ENCODE measurements around the gene NDUFS8. TPM values are rescaled to one million over a fixed set of nuclear protein-coding genes. Genes with fewer than 3 reads are reported as not detected.

NDUFS8 gene
- total RNA-seq, 1 donor from 2014 or later, result 143 TPM

DNA sequence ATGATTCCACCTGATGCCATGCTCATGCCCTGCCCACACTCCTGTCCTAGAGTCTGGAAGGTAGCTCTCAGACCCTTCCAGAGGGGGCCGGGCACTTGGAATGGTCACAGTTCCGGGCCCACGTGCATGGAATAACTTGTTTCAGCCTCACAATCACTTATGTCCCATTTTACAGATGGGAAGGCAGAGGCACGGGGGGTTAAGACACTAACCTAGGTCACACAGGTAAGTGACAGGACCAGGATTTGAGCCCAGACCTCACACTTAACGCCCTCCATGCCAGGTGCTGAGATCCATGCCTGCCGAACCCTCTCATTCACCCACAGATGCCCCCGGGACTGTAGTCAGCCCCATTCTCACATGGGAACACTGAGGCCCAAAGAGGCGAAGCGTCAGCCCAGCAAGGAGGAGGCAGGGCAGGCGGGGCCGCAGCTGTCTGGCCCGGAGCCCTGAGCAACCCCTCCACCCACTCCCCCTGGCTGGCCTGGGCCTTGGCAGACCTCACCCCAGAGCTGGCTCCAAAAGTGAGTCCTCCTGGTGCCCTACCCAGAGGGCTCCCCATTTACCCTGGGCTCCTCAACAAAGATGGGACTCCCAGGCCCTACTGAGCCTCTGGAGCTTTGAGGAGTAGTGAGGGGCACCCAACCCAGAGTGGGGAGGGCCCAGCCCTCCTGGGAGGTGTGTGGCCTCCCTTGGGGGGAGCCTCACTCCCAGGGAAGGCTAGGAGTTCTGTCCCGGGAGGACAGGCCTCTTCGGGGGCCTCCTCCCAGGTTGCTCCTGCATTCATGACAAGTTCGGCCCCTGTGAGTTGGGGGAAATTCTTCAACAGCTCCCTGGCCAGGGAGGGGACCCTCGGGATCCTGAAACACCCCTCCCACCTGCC is 22.7 kb upstream of the NDUFS8 start:
- no peak overlapping the region for H3K27ac Mint-ChIP-seq (ENCODE audit: unreplicated experiment)
- H3K4me1 Mint-ChIP-seq (ENCODE audit: unreplicated experiment), result peaks cover 56% of the 10 kb centered on the region
- no peaks in the 10 kb centered on the region for H3K27me3 Mint-ChIP-seq (ENCODE audit: unreplicated experiment)
- H3K36me3 Mint-ChIP-seq (ENCODE audit: unreplicated experiment), result no peaks in the 10 kb centered on the region
- H3K9me3 Mint-ChIP-seq (ENCODE audit: unreplicated experiment), result no peaks in the 10 kb centered on the region
- no peak for DNase-seq (ENCODE audit: extremely low spot score, unreplicated experiment)
- TF ChIP-seq, protein P1, sequence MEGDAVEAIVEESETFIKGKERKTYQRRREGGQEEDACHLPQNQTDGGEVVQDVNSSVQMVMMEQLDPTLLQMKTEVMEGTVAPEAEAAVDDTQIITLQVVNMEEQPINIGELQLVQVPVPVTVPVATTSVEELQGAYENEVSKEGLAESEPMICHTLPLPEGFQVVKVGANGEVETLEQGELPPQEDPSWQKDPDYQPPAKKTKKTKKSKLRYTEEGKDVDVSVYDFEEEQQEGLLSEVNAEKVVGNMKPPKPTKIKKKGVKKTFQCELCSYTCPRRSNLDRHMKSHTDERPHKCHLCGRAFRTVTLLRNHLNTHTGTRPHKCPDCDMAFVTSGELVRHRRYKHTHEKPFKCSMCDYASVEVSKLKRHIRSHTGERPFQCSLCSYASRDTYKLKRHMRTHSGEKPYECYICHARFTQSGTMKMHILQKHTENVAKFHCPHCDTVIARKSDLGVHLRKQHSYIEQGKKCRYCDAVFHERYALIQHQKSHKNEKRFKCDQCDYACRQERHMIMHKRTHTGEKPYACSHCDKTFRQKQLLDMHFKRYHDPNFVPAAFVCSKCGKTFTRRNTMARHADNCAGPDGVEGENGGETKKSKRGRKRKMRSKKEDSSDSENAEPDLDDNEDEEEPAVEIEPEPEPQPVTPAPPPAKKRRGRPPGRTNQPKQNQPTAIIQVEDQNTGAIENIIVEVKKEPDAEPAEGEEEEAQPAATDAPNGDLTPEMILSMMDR (IDR thresholded peaks at IDR 0.05), result no peak
- H3K4me3 Mint-ChIP-seq (ENCODE audit: unreplicated experiment), result no peak overlapping the region

DNA sequence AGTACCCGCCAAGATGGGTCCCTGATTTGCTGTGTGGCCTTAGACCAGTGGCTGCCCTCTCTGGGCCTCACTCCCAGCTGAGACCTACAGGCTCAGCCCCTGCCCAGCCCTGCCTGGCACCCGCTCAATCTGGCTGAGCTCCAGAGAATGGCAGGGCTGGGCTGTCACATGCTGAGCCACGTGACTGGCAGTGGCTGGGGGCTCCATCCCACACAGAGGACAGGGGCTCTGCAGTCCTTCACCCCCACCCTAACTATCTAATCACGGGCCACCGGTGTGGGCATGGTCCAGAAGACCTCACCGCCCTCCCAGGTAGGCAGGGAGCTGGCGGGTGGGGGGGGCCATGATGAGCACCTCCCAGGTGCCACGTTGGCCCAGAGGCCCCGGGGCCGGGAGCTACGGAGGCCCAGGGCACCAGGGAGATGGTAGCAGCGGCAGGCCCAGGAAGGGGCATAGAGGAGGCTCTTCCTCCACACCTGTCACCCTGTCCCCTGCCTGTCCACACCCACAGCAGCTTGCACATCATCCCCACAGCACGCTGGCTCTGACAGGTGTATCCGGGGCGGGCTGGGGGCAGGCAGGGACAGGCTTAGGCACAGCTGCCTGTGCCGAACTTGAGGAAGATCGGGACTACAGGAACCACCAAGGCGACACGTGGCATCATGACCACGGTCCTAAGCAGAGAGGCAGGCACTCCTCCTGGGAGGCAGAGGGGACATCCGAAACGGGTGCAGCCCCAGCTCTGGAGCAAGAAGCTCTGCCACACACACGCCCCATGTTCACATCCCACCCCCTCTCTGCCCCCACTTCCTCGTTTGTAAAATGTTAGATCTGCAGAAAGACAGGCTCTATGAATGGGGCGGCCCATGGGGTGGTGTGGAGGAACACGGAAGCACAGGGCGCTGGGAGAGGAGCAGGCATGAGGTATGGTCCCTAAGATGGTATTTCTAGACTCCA is 21.8 kb upstream of the NDUFS8 start:
- Mint-ChIP-seq H3K36me3 (ENCODE audit: unreplicated experiment) (no peaks in the 10 kb centered on the region), H3K4me3 (ENCODE audit: unreplicated experiment) (no peak overlapping the region), H3K4me1 (ENCODE audit: unreplicated experiment) (peaks cover 61% of the 10 kb centered on the region), H3K27me3 (ENCODE audit: unreplicated experiment) (no peaks in the 10 kb centered on the region), H3K9me3 (ENCODE audit: unreplicated experiment) (no peaks in the 10 kb centered on the region), H3K27ac (ENCODE audit: unreplicated experiment) (peak overlapping the region; percentile 9)
- DNase-seq (ENCODE audit: extremely low spot score, unreplicated experiment), result no peak
- TF ChIP-seq, protein P1 (IDR thresholded peaks at IDR 0.05), result no peak

DNA sequence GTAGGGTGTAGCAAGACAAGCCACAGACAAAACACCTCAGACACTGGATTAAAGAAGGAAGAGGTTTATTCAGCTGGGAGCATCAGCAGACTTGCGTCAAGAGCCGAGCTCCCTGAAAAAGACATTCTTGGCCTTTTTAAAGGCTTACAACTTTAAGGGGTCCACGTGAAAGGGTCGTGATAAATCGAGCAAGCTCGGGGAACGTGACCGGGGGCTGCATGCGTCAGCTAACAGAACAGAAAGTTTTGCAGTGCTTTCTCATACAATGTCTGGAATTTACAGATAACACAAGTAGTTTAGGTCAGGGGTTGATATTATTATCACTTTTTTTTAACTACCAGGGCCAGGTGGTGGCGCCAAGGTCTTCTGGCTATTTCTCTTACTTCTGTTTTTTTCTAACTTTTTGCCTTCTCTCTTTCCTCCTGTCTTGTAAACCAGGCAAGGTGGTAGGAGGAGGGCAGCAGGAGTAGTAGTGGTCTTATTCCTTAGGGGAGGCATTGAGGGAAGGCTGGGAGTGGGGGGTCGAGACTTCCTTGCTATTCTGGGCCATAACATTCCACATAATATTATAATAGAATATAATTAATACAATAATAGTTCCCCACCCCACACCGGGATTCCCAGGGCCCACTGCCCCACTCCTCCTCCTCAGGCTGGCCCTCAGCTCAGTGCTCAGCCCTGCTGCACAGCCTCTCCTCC is 20.9 kb upstream of the NDUFS8 start:
- TF ChIP-seq, protein P1 (IDR thresholded peaks at IDR 0.05), result peak; percentile 54
- H3K9me3 Mint-ChIP-seq (ENCODE audit: unreplicated experiment), result no peaks in the 10 kb centered on the region
- H3K4me1 Mint-ChIP-seq (ENCODE audit: unreplicated experiment), result peaks cover 67% of the 10 kb centered on the region
- no peaks in the 10 kb centered on the region for H3K36me3 Mint-ChIP-seq (ENCODE audit: unreplicated experiment)
- H3K27ac Mint-ChIP-seq (ENCODE audit: unreplicated experiment), result peak overlapping the region; percentile 97
- H3K27me3 Mint-ChIP-seq (ENCODE audit: unreplicated experiment), result no peaks in the 10 kb centered on the region
- H3K4me3 Mint-ChIP-seq (ENCODE audit: unreplicated experiment), result no peak overlapping the region
- DNase-seq (ENCODE audit: extremely low spot score, unreplicated experiment), result no peak

DNA sequence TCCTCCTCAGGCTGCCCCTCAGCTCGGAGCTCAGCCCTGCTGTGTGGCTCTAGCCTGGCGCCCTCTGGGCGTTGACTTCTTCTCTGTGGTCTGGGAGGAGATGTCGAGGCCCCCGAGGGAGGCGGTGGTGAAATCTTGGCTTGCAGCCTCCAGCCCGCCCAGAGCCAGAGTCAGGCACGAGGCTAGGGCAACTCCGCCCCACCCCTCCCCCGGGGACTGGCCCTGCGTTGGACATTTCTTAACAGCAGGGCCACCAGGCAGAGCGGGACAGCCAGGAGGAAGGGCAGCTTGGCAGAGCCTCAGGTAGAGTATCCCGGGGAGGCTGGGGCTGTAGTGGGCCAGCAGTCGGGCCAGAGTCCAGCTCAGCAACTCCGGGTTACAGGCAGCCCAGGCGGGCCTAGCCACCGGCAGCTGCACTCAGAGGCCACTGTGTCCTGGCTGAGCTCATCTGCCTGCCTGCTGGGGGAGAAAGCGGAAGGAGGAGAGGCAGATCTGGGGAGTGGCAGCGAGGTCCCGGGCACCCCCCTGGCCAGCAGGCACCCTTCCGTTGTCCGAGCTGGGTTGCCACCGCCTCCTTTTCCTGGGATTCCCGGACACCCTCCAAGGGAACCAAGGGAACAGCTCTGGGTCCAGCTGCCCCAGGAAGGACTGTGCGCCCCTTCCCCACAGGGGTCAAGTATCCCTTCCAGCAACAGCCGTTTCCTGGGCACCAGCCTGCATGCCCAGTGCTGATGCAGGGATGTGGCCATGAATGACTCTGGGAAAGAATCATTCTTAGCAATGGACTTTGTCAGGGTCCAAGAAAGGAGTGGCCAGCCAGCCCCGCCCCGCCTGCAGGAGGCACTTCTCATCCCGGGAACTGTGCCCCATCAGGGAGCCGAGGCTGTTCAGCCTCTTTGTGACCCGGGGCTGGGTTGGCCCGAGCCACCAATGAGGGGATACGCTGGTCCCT is 20.1 kb upstream of the NDUFS8 start, which contains the start of gene ALDH3B1:
ALDH3B1 (plus strand) TSS at position 238 of the 952 bp plus-strand sequence. CDS start 4,971 bp downstream, outside the sequence.
- peak within 1 kb of the TSS; percentile 66 for H3K4me3 Mint-ChIP-seq (ENCODE audit: unreplicated experiment)

More for the DNA sequence above, 20.1 kb upstream of the NDUFS8 start, which contains the start of gene ALDH3B1:
- Mint-ChIP-seq H3K36me3 (ENCODE audit: unreplicated experiment) (no peaks in the 10 kb centered on the region), H3K4me1 (ENCODE audit: unreplicated experiment) (peaks cover 66% of the 10 kb centered on the region), H3K27ac (ENCODE audit: unreplicated experiment) (peak within 1 kb of the TSS; percentile 97), H3K27me3 (ENCODE audit: unreplicated experiment) (no peaks in the 10 kb centered on the region), H3K9me3 (ENCODE audit: unreplicated experiment) (no peaks in the 10 kb centered on the region)
- TF ChIP-seq, protein P1 (IDR thresholded peaks at IDR 0.05), result no peak
- peak; percentile 96 for DNase-seq (ENCODE audit: extremely low spot score, unreplicated experiment)

Measured in osteocyte (in vitro differentiated cells).